ENCODE data around the gene NXNL1.

NXNL1 gene

GRCh38 chr19:17406046-17406886 is 54.5 kb downstream of the NXNL1 start:
- no peaks in the 10 kb centered on the region for H3K27me3 ChIP-seq (ENCODE audit: control insufficient read depth, insufficient read depth, low read length)
- peak overlapping the region; percentile 4 for H3K27ac ChIP-seq (ENCODE audit: low read length)
- no peak overlapping the region for H3K4me3 ChIP-seq (ENCODE audit: low read length)
- H3K4me1 ChIP-seq (ENCODE audit: control insufficient read depth, low read depth, low read length): peaks cover 10% of the 10 kb centered on the region
- H3K9me3 ChIP-seq (ENCODE audit: control insufficient read depth, low read depth, low read length): no peaks in the 10 kb centered on the region
- H3K36me3 ChIP-seq (ENCODE audit: control insufficient read depth, low read depth, low read length): no peaks in the 10 kb centered on the region
- no peak overlapping the region for H3K9ac ChIP-seq (ENCODE audit: low read length)

All from iPS-18a (cell line).